GM19395 (cell line): ENCODE data around the gene TKT.

Source experiments
- ATAC-seq: cut with Tn5 transposase; IDR thresholded peaks from one replicate; pipeline ENCODE4 v1.9.1; 2021; ENCODE audit warnings: mild to moderate bottlenecking, moderate library complexity; ENCODE audit not compliant: unreplicated experiment

The TKT gene

DNA sequence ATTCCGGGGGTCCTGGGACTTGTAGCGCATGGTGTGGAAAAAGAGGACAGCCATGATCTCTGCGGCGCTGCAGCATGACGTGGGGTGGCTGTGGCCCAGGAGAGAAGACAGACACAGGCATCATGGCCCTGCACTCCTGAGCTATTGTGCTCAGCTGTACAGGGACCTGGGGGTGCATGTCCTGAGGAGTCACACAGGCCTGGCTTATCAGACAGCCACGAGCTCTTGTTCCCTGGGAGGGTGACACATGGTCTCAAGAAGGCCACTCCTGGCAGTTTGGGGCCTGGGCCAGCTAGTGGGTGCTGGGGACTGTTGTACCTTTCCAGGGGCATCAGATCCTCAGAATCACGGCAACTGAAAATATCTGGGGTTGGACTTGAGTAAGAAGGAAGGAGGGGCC lies 13.7 kb downstream of the TKT start:
- ATAC-seq = no peak

DNA sequence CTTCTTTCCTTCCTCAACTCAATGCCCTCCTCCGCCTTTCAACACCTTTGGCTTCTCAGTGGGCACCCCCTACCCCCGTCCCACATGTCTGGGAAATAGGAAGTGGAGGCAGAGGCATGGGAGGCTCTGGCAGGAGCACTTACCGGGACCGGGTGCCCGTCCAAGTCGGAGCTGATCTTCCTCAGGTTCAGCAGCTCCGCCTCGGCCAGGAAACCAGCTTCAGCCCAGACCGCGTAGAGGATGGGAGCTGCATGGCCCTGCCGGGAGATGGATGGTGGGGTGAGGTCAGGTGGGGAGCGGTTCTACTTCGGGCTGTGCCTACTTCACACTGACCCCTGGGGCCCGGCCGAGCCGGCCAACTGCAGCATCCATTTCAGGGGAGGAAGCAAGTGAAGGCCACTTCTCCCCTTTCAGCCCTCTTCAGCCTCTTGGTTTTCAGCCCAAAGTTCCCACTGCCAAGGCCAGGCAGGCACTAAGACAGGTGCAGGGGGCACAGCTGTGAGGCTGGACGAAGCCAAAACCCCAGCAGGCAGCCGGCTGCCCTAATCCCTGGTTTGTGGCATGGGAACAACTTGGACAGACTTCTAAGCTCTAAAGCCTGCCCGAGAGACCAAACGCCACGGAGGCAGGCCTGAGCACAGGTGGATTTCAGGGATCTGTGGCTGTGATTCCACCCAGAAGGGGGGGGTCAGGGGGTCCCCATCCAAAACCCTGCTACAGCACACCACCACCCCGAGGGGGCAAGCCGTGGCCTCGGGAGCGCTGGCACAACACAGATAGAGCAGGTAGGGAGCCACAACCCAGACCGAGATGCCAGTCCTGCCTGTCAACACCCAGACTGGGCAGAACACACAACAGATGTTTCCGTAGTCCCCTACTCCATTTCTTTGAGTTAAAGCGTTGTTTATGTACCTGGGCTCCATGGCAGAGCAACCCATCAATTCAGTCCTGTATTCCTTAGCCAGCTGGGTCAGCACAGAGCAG lies 14.5 kb downstream of the TKT start:
- no peak for ATAC-seq

DNA sequence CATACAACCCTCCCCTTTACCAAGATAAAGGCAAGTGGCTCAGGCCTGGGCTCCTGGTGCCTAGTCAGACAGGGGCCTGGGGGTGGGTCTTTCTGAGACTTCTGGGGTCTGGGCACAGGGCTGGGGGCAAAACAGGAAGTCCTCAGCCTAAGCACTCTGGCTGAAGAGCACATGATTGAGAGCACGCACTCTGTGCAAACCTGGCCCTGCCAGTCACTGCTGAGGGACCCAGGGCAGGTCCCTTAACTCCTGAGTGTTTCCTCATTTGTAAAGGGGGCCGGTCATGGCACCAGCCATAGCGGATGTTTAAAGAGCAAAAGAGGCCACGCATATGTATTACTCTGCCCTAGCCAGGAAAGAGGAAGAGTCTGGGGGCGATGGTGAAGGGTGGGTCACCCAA lies 16.0 kb downstream of the TKT start:
- ATAC-seq = no peak

DNA sequence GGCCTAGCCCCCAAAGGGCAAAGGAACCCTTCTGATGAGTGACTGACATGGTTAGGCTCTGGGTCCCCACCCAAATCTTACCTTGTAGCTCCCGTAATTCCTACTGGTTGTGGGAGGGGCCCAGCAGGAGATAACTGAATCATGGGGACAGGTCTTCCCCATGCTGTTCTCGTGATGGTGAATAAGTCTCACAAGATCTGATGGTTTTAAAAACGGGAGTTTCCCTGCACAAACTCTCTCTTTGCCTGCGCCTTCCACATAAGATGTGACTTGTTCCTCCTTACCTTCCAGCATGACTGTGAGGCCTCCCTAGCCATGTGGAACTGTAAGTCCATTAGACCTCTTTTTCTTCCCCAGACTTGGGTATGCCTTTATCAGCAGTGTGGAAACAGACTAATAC lies 16.9 kb downstream of the TKT start:
- no peak for ATAC-seq

DNA sequence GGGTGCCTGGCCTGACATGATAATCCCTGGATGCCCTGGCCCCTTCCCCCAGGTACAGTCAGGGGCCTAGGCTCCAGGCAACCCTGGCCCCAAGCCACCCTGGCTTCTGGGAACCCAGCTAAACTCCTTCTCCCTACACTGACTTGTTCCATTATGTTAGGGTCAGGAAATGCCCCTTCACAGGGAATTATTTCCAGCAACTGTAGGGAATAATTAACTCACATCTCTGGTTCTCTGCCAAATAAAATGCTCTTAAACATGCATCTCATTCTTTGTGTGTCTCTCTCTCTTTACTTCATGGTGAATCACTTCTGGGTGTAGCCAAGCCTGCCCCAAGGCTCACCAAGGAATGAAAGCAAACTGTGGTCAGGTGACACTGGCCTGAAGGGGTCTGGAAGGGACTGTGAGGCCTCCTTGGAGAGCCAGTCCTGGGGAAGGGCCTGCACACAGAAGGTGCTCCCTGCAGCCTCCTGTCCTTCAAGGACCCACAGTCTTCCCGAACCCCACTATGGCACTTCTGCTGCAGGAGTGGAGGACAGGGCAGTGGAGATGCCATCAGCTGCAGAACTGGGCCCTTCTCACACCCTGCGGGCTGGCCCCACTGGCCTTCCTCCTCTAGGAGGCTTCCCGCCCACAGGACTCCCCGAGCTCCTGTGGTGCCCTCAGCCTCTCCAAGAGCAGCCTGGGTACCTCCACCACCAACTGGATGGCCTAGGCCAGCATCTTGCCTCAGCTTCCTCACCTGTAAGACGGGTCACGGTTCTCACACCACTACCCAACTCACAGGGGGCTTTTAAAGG lies 17.6 kb downstream of the TKT start:
- no peak for ATAC-seq

DNA sequence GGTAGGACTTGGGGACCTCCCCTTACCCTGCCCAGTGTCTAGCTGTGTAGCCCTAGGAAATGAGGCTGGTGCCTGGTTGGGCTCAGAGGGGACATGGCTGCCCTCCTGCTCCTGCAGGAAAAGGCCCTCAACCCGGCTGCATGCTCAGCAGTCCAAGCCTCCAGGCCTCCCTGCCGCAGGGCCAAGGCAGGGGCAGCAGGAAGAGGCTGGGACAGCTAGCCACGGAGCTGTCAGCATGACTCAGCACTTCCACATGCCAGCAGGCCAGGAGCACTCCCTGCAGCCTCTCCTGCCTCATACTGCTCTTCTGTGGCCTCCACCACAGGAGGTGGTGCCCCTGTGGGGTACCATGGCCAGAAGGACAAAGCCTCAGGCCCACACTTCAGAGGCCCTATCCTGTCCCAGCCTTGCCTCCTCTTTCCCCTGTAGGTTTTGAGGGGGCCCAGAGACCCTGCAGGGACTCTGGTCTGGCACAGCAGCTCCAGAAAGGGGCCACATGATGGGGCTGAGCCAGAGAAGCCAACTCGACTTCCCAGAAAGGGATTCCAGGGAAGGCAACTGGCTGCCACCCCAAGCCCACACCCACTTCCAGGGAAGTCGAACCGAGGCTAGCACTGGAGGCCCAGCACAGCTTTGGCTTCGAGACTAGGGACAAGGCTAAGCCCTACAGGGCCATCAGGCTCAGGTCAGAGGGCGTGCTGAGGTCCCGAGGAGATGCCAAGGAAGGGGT lies 19.5 kb downstream of the TKT start:
- ATAC-seq = no peak

DNA sequence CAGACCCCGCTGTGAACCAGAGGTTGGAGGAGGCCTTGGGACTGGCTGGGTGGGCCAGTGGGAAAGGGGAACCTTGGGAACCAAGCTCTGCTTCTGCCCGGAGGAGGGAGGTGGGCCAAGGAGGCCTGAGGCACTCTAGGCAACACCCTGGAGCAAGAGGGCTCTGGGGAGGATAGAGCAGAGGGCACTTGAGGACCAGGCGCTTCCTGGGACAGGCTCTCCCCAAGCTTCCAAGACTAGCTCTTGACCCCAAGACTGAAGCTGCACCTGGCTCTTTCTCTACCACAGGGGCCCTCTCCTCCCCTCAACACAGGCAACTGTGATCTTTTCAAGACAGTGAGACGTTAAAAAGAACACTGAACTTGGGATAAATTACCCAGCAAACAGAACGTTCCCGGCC lies 20.3 kb downstream of the TKT start:
- ATAC-seq = no peak

DNA sequence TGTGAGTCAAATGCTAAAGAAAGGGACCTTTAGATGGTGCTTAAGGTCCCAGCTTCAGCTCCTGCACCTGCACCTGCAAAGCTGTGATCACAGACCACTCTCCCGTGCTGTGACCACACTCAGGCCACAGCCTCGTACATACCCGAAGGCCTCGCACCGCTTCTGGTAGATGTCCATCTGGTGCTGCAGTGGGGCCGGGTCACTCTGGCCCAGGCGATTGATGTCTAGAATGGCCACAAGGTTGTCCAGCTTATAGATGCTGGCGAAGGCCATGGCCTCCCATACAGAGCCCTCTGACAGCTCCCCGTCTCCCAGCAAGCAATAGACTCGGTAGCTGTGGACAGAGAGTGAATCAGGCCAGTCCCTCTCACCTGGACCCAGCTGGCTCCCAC lies 21.0 kb downstream of the TKT start:
- ATAC-seq = no peak

- ATAC-seq = no peak
These were observed 21.5 kb downstream of the TKT start for GRCh38 chr3:53234130-53234840.

DNA sequence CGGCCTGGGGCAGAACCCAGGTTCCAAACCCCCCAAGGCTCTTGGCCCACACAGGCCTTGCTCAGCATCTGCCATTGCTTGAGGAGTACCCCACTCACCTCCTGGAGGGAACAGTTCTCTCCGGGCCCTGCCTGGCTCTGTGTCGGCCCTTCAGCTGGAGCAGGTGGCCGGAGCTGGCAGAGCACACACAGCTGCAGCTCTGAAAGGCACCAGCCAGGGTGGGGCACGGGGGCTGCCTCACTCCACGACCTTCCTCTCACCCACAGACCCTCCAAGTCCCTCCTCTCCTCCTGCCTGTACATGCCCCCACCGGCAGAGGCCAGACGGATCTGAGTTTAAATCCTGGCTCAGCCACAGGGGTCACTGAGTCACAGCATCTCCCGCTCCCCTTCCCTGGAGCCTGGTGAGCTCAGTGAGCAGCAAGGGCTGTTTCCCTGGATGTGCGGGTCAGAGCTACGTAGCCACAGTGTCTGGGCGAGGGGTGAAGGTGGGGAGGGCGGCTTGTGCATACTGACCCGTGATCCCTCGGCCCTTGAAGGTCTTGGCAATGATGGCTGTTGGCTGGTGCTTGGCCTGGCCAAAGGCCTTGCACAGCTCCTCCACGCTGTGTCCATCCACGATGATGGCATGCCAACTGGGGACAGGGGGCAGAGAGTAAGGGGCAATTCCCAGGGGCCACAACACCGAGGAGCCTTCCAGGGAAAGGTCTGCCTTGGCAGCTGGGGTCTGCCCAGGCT lies 23.0 kb downstream of the TKT start:
- ATAC-seq = no peak

DNA sequence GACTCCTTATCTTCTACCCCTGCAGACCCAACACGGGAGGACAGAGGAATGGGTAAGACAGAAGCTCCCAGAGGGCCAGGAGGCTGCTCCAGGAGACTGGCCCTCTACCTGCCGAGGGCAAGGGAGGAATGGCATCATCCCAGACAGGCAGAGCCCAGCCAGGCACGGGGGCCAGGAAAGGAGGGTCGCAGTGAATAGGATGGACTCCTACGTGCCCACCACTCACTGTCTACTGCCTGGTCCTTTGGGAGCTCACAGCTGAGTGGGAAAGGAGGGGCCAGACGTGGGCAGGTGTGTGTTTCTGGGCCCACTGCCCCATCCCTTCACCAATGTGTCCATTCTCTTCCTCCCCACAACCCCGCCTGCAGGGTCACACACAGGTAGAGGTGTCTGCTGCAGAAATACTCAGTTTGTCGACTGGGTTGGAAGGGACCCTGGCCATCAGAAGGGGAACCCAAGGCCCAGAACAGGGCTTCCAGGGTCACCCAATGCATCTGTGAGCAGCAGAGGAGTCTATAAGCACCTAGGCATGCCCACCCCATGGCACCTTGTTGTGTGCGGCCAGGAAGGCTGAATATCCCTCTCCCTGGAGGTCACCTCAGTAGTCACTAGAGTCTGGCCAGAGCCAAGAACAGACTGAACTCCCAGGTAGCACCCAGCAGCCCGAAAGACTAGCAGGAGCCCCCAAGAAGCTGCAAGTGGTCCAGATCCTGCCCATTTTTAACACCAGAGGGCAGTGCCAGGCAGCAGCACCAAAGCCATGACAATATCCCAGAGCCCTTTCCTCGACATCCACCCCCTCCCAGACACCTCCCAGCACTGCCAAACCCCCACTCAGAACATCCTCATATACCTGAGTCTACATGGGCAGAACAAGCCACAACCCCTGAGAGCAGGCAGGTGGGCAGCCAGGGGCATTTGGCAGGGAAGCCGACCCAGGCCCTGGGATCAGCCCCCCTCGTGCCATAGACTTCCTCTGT lies 24.0 kb downstream of the TKT start:
- no peak for ATAC-seq

GRCh38 chr3:53230789-53231188 lies 25.0 kb downstream of the TKT start:
- no peak for ATAC-seq

DNA sequence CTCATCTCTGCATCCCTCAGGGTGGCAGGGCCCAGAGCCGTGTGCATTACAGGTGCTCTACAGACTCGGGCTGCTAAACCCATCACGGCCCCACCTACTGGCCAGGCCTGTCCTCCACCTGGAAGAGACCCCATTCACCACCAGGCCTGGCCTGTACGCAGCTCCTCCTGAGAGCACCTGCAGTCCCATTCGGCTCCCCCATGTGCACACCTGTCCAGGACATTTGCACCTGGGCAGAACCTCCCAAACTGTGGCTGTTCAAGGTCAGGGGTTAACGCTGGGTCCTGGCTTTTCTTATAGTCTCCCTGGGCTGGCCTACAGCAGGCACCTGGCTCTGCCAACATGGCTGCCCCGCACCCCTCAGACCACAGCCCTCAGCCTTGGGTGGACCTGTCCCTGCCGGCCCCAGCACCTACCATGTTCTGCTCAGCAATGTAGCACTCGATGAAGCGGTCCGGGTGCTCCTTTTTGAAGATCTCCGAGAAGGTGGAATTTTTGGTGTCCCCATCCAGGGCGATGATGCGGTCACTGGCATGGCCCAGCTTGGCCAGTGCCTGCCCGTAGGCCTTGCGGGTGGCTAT lies 25.7 kb downstream of the TKT start:
- no peak for ATAC-seq

GRCh38 chr3:53229606-53230005 lies 26.2 kb downstream of the TKT start:
- ATAC-seq = no peak

- no peak for ATAC-seq
These were observed 26.7 kb downstream of the TKT start for GRCh38 chr3:53229171-53229570.

DNA sequence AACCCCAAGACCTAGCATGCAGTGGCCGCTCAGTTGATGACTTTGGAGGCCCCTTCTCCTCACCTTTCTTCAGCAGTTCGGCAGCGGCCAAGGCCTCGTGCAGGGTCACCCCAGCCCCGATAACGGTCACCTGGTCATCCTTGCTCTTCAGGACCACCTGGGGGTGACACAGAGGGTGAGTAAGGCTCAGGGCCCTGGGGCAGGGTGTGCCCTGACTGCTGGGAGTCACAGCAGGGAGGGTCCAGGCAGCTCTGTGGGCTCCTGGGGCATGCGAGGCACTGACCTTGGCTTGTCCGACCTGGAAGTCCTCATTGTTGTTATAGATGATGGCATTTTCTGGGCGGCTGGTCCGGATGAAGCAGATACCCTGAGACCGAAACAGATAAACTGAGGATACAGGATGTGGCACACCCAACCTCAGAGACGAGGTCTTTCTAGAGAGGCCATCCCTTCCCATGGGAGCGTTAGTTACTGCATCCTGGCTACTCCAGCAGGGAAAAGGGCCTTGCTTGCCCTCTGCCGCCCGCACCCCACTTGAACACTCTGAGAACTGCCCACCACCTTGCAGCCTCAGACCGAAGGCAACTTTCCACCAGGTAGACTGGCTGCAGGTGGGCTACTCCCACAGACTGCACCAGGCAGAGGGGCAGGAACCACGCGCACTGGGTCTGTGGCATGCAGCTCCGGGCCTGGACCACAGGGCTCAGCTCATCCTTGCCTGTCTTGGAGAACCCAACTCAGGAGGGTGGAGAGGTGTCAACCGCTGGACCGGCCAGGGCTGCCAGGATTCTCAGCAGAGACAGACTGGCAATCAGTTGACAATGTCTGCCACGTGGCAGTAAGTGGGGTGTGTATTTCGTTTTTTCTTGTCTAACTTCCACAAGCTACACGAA lies 27.6 kb downstream of the TKT start:
- no peak for ATAC-seq

GRCh38 chr3:53226841-53227407 lies 28.9 kb downstream of the TKT start:
- no peak for ATAC-seq
